HL-60 (cell line): Measurements from ENCODE around the gene NPPA.

ENCODE experiments used
- DNase-seq, 2 experiments: peaks; one replicate each; pipeline ENCODE4 v3.0.0-alpha.2; 2010 to 2020; ENCODE audit warnings: low read depth in 1 of 2, low spot score in 1 of 2
- H3K27ac ChIP-seq: fragments of 250-450 bp; sonication (Bioruptor Pico); replicated peaks from 2 replicates; pipeline ENCODE4 v1.5.1; 2020; ENCODE audit warnings: mild to moderate bottlenecking, moderate library complexity
- H3K27me3 ChIP-seq: fragments of 250-450 bp; sonication (Bioruptor Pico); 2 replicates; pipeline ENCODE4 v1.5.1; 2021; ENCODE audit warnings: mild to moderate bottlenecking, moderate library complexity; ENCODE audit not compliant: insufficient read depth, poor library complexity, severe bottlenecking
- H3K4me3 ChIP-seq: replicated peaks from 2 replicates; pipeline ENCODE4 v1.5.1; 2011; ENCODE audit warnings: mild to moderate bottlenecking, control low read depth, low read length; ENCODE audit not compliant: insufficient read depth
- GABPA ChIP-seq: IDR thresholded peaks from 2 replicates; pipeline ENCODE4 v1.6.1; 2012; ENCODE audit warnings: low read depth
- POLR2AphosphoS5 ChIP-seq: IDR thresholded peaks from 2 replicates; pipeline ENCODE4 v1.6.1; 2012; ENCODE audit warnings: low read depth
- REST ChIP-seq: IDR thresholded peaks from 2 replicates; pipeline ENCODE4 v1.6.1; 2012; ENCODE audit warnings: low read depth; ENCODE audit not compliant: insufficient replicate concordance
- SPI1 ChIP-seq: IDR thresholded peaks from 2 replicates; pipeline ENCODE4 v1.6.1; 2012; ENCODE audit warnings: low read depth, mild to moderate bottlenecking, borderline replicate concordance
- TF ChIP-seq, protein P1 (sequence below): IDR thresholded peaks from one replicate; pipeline ENCODE4 v1.5.1; 2011; ENCODE audit warnings: low read length, control low read depth, inconsistent platforms; ENCODE audit not compliant: insufficient read depth

NPPA gene

DNA sequence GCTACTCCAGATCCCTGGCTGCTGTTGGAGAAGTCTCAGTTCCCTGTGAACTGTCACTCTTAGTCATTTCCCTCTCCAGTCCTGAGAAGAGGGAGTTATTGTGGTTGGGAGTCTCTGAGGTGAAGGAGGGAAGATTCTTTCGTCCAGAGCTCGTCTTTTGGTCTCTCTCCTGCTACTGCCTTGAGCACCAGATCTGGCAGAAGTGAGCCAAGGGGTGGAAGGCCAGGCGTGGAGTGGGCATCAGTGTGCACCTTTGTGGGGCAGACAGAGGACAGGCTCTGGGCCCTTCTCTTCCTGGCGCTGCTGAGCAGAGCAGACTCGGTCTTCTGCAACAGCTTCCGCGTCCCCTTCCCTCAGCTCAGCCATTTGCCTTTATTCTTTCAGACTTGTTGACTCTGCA, 22.5 kb downstream of the NPPA start:
- no peak for DNase-seq
- no peak for TF ChIP-seq POLR2AphosphoS5
- TF ChIP-seq, protein P1, sequence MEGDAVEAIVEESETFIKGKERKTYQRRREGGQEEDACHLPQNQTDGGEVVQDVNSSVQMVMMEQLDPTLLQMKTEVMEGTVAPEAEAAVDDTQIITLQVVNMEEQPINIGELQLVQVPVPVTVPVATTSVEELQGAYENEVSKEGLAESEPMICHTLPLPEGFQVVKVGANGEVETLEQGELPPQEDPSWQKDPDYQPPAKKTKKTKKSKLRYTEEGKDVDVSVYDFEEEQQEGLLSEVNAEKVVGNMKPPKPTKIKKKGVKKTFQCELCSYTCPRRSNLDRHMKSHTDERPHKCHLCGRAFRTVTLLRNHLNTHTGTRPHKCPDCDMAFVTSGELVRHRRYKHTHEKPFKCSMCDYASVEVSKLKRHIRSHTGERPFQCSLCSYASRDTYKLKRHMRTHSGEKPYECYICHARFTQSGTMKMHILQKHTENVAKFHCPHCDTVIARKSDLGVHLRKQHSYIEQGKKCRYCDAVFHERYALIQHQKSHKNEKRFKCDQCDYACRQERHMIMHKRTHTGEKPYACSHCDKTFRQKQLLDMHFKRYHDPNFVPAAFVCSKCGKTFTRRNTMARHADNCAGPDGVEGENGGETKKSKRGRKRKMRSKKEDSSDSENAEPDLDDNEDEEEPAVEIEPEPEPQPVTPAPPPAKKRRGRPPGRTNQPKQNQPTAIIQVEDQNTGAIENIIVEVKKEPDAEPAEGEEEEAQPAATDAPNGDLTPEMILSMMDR: no peak
- no peak for TF ChIP-seq GABPA
- no peak for TF ChIP-seq SPI1
- TF ChIP-seq REST: no peak
- Histone ChIP-seq H3K4me3 (no peak overlapping the region), H3K27me3 (no peaks in the 10 kb centered on the region), H3K27ac (no peak overlapping the region)

DNA sequence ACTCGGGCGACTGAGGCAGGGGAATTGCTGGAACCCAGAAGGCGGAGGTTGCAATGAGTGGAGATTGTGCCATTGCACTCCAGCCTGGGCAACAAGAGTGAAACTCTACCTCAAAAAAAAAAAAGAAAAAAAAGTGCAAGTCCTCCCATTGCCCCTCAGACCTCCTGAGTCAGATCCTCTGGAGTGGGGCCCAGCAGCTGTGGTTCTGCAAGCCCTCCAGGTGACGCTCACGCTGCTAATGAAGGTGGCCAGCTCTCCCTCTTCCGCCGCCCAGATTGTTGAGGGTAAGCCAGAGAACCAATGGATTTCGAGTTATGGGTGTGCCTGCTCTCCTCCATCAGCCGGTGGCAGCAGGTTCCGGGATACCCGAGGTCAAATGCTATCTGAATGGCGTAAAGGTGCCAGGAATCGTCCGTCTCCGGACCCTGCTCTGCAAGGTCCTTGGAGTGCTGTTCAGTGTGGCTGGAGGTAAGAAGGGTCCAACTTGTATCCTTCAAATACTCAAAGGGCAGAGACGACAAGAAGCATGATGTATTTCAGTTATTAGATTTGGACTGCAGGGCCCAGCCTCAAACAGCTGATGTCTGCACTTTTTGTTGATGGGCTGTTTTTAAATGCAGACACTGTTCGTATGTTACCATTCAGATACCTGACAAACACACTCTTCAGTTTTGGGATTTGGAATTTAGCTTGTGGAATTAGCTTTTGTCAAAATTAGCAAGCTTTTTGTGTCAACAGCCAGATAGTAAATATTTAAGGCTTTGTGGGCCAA, 24.0 kb downstream of the NPPA start:
- DNase-seq: no peak
- no peak overlapping the region for H3K4me3 ChIP-seq
- no peak overlapping the region for H3K27ac ChIP-seq
- no peaks in the 10 kb centered on the region for H3K27me3 ChIP-seq
- TF ChIP-seq REST (no peak), POLR2AphosphoS5 (no peak), GABPA (no peak), SPI1 (no peak)
- TF ChIP-seq, protein P1: no peak

DNA sequence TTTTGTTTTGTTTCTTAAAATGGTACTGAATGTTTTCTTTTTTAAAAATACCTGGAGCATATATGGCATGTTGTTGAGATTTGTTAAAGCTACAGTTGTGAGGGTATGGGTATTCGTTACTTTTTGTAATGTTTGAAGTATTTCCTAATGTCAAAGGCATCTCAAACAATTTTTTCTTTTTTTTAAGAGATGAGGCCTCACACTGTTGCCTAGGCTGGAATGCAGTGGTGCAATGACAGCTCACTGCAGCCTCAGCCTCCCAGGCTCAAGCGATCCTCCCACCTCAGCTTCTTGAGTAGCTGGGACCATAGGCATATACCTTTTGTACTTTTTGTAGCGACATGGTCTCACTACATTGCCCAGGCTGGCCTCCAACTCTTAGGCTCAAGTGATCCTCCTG, 25.5 kb downstream of the NPPA start:
- Histone ChIP-seq H3K4me3 (no peak overlapping the region), H3K27ac (no peak overlapping the region), H3K27me3 (no peaks in the 10 kb centered on the region)
- no peak for DNase-seq
- TF ChIP-seq GABPA (no peak), REST (no peak), SPI1 (no peak), POLR2AphosphoS5 (no peak)
- TF ChIP-seq, protein P1: no peak
